Renal cortical epithelial cell (primary cell): ENCODE measurements around the gene SIGLEC1. TPM values are rescaled to one million over a fixed set of nuclear protein-coding genes. Genes with fewer than 3 reads are reported as not detected.

Experiments
- DNase-seq: peaks from one replicate; pipeline ENCODE4 v3.0.0-alpha.2; 2011; ENCODE audit warnings: low read depth
- total RNA-seq: library from RNA; depleted of rRNA; stranded (reverse); fragments of >200 nt; gene quantifications from 2 replicates; pipeline ENCODE4 v1.2.3, GENCODE V29; 2014

The SIGLEC1 gene
- total RNA-seq, 1 donor from 2014 or later = not detected

- DNase-seq = no peak
Observed at GRCh38 chr20:3701061-3701998, 11.1 kb downstream of the SIGLEC1 start.

- no peak for DNase-seq
Observed at GRCh38 chr20:3699037-3699436, 13.4 kb downstream of the SIGLEC1 start.

- no peak for DNase-seq
Observed at GRCh38 chr20:3698591-3699001, 13.8 kb downstream of the SIGLEC1 start.

GRCh38 chr20:3697588-3698305, 14.7 kb downstream of the SIGLEC1 start:
- DNase-seq = peak; percentile 21

- no peak for DNase-seq
Observed at GRCh38 chr20:3696745-3697587, 15.4 kb downstream of the SIGLEC1 start.

GRCh38 chr20:3696200-3696599, 16.2 kb downstream of the SIGLEC1 start:
- DNase-seq = no peak

GRCh38 chr20:3694864-3695263, 17.5 kb downstream of the SIGLEC1 start:
- no peak for DNase-seq

GRCh38 chr20:3693376-3693775, 19.0 kb downstream of the SIGLEC1 start:
- DNase-seq = no peak

GRCh38 chr20:3692706-3693294, 19.6 kb downstream of the SIGLEC1 start:
- no peak for DNase-seq

- no peak for DNase-seq
Observed at GRCh38 chr20:3691897-3692296, 20.5 kb downstream of the SIGLEC1 start.

GRCh38 chr20:3691306-3691705, 21.1 kb downstream of the SIGLEC1 start:
- DNase-seq = no peak

- no peak for DNase-seq
Observed at GRCh38 chr20:3690413-3690812, 22.0 kb downstream of the SIGLEC1 start.

GRCh38 chr20:3689978-3690377, 22.4 kb downstream of the SIGLEC1 start:
- no peak for DNase-seq

GRCh38 chr20:3687655-3688054, 24.7 kb downstream of the SIGLEC1 start:
- DNase-seq = peak; percentile 54

- peak; percentile 84 for DNase-seq
Observed at GRCh38 chr20:3686867-3687321, 25.5 kb downstream of the SIGLEC1 start.

- no peak for DNase-seq
Observed at GRCh38 chr20:3686421-3686820, 26.0 kb downstream of the SIGLEC1 start.

- no peak for DNase-seq
Observed at GRCh38 chr20:3685341-3685740, 27.1 kb downstream of the SIGLEC1 start.

- no peak for DNase-seq
Observed at GRCh38 chr20:3681931-3682781, 30.2 kb downstream of the SIGLEC1 start, which contains the start of gene ADAM33. TSS of gene ADAM33 (minus strand) at chr20:3682010. CDS start at chr20:3682004, 6 bp downstream.

- no peak for DNase-seq
Observed at GRCh38 chr20:3681352-3681930, 31.0 kb downstream of the SIGLEC1 start.
